Peyer's patch (tissue), 4 donors: ENCODE measurements around the gene SGMS1. TPM values are rescaled to one million over a fixed set of nuclear protein-coding genes. Genes with fewer than 3 reads are reported as not detected.
A peak's percentile ranks its signal among the peaks of the same experiment; 100 is the strongest.

ENCODE experiments used
- DNase-seq, 3 donors: peaks; one replicate each; pipeline ENCODE4 v3.0.0-alpha.2; 2017 to 2019
- H3K27ac ChIP-seq, 4 donors: fragments of 200-600 bp; sonication (generic); one replicate each; pipeline ENCODE4 v1.5.1; 2016 to 2019
- H3K27me3 ChIP-seq, 2 donors: fragments of 200-600 bp; sonication (generic); one replicate each; pipeline ENCODE4 v1.5.1; 2019
- H3K36me3 ChIP-seq, 3 donors: fragments of 200-600 bp; sonication (generic); one replicate each; pipeline ENCODE4 v1.5.1; 2016 to 2019
- H3K4me1 ChIP-seq, 4 donors: fragments of 200-600 bp; sonication (generic); one replicate each; pipeline ENCODE4 v1.5.1; 2016 to 2019
- H3K4me3 ChIP-seq, 4 donors: fragments of 200-600 bp; sonication (generic); 1 replicate in 3 of 4; 2 replicates in 1 of 4; pipeline ENCODE4 v1.5.1; 2016 to 2019; ENCODE audit warnings: mild to moderate bottlenecking in 1 of 4
- H3K9me3 ChIP-seq, 4 donors: fragments of 200-600 bp; sonication (generic); one replicate each; pipeline ENCODE4 v1.5.1; 2016 to 2019; ENCODE audit warnings: mild to moderate bottlenecking in 1 of 4
- CTCF ChIP-seq, 6 experiments: fragments of 450-650 bp in 4 of 6; fragments of 200-600 bp in 2 of 6; sonication (generic) in 1 of 6; IDR thresholded peaks; one replicate each; pipeline ENCODE4 v1.5.1; 2017 to 2019; ENCODE audit warnings: antibody characterized with exemption in 6 of 6, mild to moderate bottlenecking in 3 of 6, moderate library complexity in 1 of 6
- POLR2A ChIP-seq, 2 donors: fragments of 450-650 bp; IDR thresholded peaks; one replicate each; pipeline ENCODE4 v1.5.1; 2017; ENCODE audit warnings: antibody characterized with exemption in 2 of 2, mild to moderate bottlenecking in 2 of 2, moderate library complexity in 2 of 2
- total RNA-seq, 4 donors: library from RNA; depleted of rRNA; stranded (reverse); fragments of >200 nt; gene quantifications; one replicate each; pipeline ENCODE4 v1.1.0, GENCODE V29; 2016

The SGMS1 gene
- total RNA-seq, 4 donors from 2014 or later: 73.4 to 117 (median 88.4) TPM

- no peaks in the 10 kb centered on the region for H3K27me3 ChIP-seq
- no peak for DNase-seq
- no peak overlapping the region for H3K27ac ChIP-seq
- peaks cover 0 to 39% (median 4%) of the 10 kb centered on the region in 4 donors for H3K4me1 ChIP-seq
- TF ChIP-seq POLR2A (IDR thresholded peaks at IDR 0.05) (no peak), CTCF (IDR thresholded peaks at IDR 0.05) (no peak)
- no peaks in the 10 kb centered on the region for H3K36me3 ChIP-seq
- no peaks in the 10 kb centered on the region for H3K9me3 ChIP-seq
- H3K4me3 ChIP-seq: peak overlapping the region in 2 of 4 donors; percentile 26 to 88
These were observed 206.9 kb downstream of the SGMS1 start for GRCh38 chr10:50416881-50417280.

GRCh38 chr10:50416181-50416824, 207.5 kb downstream of the SGMS1 start:
- peak overlapping the region in 1 of 4 donors; percentile 88 for H3K4me3 ChIP-seq
- no peaks in the 10 kb centered on the region for H3K36me3 ChIP-seq
- TF ChIP-seq POLR2A (IDR thresholded peaks at IDR 0.05): no peak
- TF ChIP-seq CTCF (IDR thresholded peaks at IDR 0.05): no peak
- no peak overlapping the region for H3K27ac ChIP-seq
- DNase-seq: no peak
- H3K27me3 ChIP-seq: no peaks in the 10 kb centered on the region
- H3K9me3 ChIP-seq: no peaks in the 10 kb centered on the region
- peaks cover 0 to 38% (median 4%) of the 10 kb centered on the region in 4 donors for H3K4me1 ChIP-seq

GRCh38 chr10:50415292-50415691, 208.5 kb downstream of the SGMS1 start:
- Histone ChIP-seq H3K27ac (no peak overlapping the region), H3K36me3 (no peaks in the 10 kb centered on the region), H3K4me1 (peaks cover 0 to 32% (median 2%) of the 10 kb centered on the region in 4 donors), H3K9me3 (no peaks in the 10 kb centered on the region), H3K4me3 (no peak overlapping the region), H3K27me3 (no peaks in the 10 kb centered on the region)
- TF ChIP-seq CTCF (IDR thresholded peaks at IDR 0.05): no peak
- DNase-seq: no peak

GRCh38 chr10:50410066-50410811, 213.5 kb downstream of the SGMS1 start:
- no peaks in the 10 kb centered on the region for H3K36me3 ChIP-seq
- H3K4me1 ChIP-seq: peaks cover 0 to 18% (median 0%) of the 10 kb centered on the region in 4 donors
- H3K4me3 ChIP-seq: no peak overlapping the region
- no peaks in the 10 kb centered on the region for H3K27me3 ChIP-seq
- H3K27ac ChIP-seq: no peak overlapping the region
- H3K9me3 ChIP-seq: no peaks in the 10 kb centered on the region
- TF ChIP-seq CTCF (IDR thresholded peaks at IDR 0.05) (no peak), POLR2A (IDR thresholded peaks at IDR 0.05) (no peak)
- no peak for DNase-seq

- Histone ChIP-seq H3K9me3 (no peaks in the 10 kb centered on the region), H3K4me1 (no peaks in the 10 kb centered on the region), H3K27ac (no peak overlapping the region), H3K4me3 (no peak overlapping the region), H3K36me3 (no peaks in the 10 kb centered on the region), H3K27me3 (no peaks in the 10 kb centered on the region)
- TF ChIP-seq CTCF (IDR thresholded peaks at IDR 0.05) (no peak), POLR2A (IDR thresholded peaks at IDR 0.05) (no peak)
- no peak for DNase-seq
These were observed 216.5 kb downstream of the SGMS1 start for GRCh38 chr10:50407076-50407801.
